GM18517 (cell line): ENCODE measurements around the gene MYMK.

Source experiments
- ATAC-seq: cut with Tn5 transposase; IDR thresholded peaks from one replicate; pipeline ENCODE4 v1.9.1; 2021; ENCODE audit warnings: mild to moderate bottlenecking, moderate library complexity; ENCODE audit not compliant: unreplicated experiment

The MYMK gene

DNA sequence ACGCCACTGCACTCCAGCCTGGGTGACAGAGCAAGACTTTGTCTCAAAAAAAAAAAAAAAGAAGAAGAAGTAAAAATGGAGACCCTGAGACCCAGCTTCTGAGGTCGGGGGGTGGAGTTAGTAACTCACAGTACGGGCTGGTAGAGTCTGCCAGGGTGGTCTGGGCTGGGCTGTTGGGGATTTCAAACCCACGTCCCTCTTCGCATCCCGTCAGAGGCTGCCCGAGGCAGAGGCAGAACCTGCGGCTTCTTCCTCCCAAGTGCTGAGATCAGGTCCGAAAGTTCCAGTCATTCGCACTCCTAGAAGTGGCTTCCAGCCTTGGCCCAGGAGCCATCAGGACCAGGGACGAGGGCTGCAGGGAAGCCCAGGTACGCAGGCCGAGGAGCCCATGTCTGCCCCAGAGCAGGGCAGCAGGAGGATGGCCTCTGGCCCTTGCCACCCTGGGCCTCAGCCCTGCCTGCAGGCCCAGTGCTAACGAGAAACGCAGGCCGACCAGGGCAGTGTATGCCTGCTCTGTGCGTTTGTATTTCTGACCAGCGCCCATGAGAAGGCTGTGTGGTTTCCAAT lies 36.0 kb downstream of the MYMK start:
- ATAC-seq: no peak

GRCh38 chr9:133487331-133487725 lies 37.4 kb downstream of the MYMK start:
- ATAC-seq: no peak

- ATAC-seq: no peak
These were observed 39.1 kb downstream of the MYMK start for GRCh38 chr9:133485531-133486260.

DNA sequence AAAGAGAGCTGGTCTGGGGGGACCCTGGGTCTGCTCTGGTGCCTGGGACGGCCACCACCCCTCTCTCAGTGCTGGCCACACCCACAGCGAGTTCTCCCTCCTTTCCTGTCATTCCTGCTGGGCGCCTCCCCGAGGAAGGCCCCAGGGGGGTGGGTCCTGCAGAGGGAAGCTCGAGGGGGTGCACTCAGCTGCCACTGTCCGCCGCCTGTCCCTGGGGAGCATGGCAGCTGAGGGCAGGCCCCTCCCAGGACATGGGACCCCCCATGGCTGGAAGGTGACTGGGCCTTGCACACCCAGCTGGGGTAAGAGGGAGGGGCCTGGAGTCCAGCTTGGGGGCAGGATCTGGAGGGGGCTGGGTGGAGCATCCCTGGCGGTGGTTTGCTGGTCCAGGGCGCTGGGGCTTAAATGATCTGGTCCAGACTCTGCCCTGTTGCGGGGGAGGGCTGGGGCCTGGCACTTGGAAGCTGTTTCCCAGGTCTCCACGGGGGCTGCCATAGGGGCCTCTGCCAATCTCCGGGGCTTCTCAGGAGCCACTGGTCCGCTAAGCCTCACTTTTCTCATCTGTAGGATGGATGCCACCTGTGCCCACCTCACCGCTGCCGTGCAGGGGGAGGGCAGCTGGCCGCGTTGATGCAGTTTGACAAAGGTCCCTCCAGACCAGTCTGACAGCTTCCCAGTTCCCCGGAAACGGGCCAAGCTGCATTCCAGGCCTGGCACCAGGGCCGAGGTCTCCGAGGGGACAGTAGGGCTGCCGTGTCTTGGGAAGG lies 39.9 kb downstream of the MYMK start:
- no peak for ATAC-seq

GRCh38 chr9:133483611-133484010 lies 41.1 kb downstream of the MYMK start:
- ATAC-seq: no peak

DNA sequence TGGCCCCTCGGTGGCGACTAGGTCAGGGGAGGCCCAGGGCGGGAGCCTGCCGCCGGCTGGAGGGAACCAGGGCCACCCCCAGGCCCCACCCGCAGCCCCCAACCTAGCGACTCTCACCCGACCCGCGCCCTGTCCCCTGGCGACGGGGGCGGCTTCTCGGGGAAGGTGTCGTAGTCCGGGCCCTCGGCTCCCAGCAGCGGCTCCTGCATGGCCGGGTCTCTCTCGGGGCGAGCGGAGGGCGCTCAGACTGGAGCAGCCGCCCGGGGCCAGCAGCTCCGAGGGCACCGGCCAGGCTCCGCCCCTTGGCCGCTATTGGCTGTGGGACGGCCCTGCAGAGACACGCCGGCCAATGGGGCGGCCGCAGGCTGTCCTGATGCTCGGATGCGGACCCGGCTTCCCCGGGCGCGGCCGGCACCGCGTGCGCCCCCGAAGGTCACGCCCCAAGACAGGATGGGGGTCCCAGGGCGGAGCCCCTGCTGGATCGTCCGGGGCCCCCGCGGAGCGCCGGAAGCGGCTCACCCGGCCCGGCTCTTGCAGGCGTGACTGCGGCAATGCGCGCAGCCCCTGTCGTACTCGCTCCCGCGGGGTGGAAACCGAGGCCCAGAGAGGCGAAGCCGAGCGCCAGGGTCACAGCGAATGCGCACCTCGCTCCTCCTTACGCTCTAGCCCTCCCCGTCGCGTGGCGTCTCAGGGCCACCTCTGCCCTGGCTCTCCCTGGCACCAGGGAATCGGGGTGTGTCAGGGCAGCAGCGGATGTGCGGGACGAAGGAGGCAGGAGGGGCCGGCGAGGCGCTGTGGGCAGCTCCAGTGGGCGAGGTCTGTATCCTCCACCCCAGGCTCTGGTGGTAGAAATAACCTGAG lies 45.7 kb downstream of the MYMK start, which contains the start of gene SLC2A6:
SLC2A6 (minus strand) TSS at position 249 of the 861 bp plus-strand sequence; CDS start at position 209, 40 bp downstream.
- peak; percentile 86 for ATAC-seq

DNA sequence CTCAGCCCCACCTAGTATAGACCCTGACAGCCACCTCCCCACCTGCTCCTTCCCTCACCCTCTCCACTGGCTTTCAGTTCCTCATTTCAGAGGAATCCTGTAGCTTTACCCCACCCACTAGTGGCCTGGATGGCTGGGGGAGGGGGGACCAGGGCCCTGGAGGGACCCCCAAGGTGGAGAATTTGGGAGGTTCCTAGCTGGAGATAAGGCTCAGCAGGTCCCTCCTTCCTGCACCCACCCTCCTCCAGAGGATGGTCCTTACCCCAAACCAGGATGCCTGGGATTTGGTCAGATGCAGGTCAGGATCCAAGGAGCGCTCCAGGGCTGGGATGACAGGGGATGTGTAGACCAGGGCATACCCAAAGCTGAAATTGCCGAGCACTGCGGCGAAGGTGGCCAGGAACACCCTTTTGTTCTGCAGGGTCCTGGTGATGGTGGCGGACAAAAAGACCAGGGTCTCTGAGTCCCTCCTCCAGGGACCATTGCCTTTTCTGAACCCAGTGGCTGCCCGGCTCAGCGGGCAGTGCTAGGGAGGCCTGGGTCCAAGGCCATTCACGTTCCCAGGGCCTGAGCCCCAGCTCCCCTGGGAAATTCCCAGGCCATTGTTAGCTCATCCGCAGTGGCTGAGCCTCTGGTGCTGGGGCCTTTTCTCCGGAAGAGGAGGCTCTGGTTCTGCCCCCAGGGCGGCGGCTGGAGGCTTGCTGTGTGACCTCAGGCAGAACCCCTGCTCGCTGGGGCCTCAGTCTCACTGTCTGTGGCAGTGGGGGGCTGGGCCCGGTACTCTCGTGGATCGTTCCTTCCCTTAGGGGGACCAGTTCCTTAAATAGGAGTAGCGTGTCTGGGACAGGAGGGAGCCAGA lies 46.5 kb downstream of the MYMK start:
- ATAC-seq: peak; percentile 35

DNA sequence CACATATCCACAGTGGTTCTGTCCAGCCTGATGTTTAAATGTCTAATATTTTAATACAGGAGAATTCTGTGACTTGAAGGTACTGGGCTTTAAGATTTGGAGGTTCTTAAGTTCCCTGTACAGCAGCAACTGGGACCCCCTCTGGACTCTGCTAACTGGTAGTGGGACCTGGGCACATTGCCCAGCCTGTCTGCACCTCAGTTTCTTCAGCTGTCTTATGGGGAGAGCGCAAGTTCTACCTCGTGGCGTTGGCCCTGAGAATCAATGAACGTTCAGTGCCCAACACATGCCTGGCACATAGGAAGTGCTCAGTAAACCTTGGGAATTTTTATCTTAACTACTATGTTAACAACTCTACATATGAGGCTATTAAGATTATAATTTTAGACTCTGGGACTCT lies 47.3 kb downstream of the MYMK start:
- ATAC-seq: no peak

DNA sequence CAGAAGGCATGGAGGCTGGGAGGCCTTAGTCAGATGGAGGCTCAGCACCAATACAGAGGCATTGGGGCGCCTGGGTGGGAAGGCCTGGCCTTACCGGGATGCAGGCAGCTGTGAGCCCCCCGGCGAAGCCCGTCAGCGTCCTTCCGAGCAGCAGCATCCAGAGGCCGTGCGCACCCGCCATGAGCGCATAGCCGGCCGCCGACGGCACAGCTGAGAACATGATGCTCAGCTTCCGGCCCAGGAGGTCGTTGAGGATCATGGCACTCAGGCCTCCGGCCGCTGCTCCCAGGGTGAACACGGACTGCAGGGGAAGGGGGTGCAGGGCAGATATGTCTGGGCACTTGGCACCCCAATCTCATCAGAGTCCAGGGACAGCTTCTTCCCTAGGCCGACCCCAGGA lies 47.8 kb downstream of the MYMK start:
- no peak for ATAC-seq

- ATAC-seq: no peak
These were observed 48.5 kb downstream of the MYMK start for GRCh38 chr9:133476036-133476931.

GRCh38 chr9:133475292-133476012 lies 49.3 kb downstream of the MYMK start:
- no peak for ATAC-seq

DNA sequence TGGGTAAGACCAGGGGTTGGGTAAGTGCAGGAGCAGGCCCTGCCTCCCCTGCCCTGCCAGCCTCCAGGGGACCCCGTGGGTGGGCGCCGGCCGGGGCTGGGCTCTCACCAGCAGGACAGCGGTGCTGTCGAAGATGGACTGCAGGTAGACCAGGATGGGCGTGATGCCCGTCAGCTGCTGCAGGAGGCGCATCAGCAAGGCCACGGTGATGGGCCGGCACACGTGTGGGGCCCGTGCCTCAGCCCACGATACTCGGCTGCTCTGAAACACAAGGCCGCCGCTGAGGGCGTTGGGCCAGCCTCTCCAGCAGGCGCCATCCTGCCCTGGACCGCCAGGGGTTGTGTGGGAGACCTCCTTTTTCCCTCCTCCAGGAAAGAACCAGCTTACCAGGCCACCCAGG lies 49.9 kb downstream of the MYMK start:
- ATAC-seq: no peak

- no peak for ATAC-seq
These were observed 50.5 kb downstream of the MYMK start for GRCh38 chr9:133474215-133474614.

- no peak for ATAC-seq
These were observed 51.0 kb downstream of the MYMK start for GRCh38 chr9:133473743-133474142.

DNA sequence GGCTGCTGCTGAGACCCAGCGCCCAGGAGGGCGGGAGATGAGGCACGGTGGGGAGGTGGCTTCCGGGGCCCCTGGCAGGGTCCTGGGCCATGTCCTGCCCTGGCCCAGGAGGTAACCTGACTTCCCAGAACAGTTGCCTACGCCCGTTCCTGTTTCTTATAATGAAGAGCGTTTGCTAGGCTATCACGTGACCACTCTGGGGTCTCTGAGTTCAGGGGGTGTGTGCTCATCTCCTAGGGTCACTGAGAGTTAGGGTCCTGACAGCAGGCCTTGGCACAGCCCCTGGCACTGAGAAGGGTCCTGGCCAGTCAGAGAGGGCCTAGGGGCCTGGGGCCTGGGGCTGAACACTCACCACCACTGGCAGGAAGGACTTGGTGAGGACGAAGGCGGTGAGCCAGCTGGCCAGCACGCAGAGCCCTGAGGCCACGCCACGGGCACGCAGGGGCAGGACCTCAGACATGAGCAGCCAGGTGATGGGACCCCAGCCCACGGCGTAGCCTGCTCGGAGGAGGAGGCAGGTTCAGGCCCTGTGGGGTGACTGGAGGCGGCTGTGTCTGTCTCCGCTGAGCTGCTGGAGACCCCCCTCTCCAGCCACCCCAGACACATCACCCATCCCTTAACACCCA lies 51.9 kb downstream of the MYMK start:
- no peak for ATAC-seq

GRCh38 chr9:133472277-133472645 lies 52.5 kb downstream of the MYMK start:
- no peak for ATAC-seq

DNA sequence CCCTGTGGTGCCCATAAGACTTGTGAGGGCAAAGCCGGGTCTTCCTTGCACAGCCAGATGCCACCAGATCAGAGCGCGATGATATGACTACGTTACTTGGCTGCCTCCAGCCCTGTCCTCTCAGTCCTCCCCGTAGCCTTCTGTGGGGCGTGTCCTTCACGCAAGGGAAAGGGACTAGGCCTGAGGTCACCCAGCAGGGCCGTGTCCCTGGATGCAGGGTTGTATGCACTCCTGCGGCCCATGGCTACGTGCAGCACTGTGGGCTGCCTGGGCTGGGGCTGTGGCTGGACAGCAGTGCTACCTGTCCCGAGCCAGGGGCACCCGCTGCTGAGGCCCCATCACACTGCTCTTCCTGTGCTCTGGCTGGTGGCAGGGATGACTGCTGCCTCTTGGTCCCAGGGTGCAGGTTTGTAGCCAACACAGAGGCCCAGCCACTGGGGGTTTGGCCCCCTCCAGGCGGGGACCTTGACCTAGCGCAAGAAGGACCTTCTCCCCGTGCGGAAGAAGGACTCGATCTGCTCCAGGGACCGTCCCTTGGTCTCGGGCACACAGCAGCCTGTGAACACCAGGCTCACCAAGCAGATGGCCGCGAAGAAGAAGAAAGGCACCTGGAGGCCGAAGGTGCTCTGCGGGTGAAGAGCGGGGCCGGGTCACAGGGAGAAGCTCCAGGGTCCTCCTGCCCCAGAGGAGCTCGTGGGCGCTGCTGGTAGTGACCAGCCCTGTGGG lies 53.0 kb downstream of the MYMK start:
- no peak for ATAC-seq
